ENCODE measurements around the gene OGFOD1. TPM values are rescaled to one million over a fixed set of nuclear protein-coding genes. Genes with fewer than 3 reads are reported as not detected.
A peak's percentile ranks its signal among the peaks of the same experiment; 100 is the strongest.

The OGFOD1 gene
- total and polyA plus RNA-seq, 2 of the 13 experiments (the other 11 are each of a cell fraction or from before 2014, with no cell fraction given) = 35.2 to 81.3 TPM

DNA sequence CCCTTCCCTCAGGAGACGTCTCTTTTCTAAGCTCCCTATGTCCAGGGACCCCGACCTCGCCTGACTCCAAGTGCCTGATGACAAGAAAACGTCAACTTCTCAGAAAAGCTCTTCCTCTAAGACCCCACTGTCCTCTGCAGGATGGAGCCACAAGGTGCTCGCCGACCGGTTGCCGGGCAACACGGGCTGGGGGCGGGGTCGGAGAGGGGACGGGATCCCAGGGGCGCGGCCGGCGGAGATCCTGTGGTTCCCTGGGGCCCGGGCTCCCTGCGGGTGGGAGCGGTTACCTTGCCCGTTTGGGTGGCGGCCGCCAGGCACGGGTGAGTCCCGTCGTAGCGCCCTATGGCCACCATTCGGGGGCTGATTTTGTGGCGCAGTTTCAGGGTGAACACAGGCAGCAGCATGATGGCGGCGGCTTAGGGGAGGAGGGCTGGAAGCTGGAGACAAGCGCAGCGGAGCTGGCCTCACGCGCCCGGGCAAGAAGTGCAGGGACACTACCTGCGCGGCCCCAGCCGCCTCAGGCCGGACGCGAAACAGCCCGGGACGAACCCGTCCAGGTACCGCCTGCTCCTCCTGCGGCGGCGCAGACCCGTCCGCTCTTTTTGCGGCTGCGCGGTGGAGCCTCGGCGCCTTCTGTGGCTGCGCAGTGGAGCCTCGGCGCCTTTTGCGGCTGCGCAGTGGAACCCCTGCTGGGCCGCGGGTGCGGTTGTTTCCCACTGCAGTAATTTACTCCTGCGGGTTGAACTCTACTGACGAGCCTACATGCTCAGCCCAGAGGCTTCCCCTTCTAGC, 68.3 kb downstream of the OGFOD1 start, which contains the start of gene BBS2 (continued):
- TF ChIP-seq, protein P1, sequence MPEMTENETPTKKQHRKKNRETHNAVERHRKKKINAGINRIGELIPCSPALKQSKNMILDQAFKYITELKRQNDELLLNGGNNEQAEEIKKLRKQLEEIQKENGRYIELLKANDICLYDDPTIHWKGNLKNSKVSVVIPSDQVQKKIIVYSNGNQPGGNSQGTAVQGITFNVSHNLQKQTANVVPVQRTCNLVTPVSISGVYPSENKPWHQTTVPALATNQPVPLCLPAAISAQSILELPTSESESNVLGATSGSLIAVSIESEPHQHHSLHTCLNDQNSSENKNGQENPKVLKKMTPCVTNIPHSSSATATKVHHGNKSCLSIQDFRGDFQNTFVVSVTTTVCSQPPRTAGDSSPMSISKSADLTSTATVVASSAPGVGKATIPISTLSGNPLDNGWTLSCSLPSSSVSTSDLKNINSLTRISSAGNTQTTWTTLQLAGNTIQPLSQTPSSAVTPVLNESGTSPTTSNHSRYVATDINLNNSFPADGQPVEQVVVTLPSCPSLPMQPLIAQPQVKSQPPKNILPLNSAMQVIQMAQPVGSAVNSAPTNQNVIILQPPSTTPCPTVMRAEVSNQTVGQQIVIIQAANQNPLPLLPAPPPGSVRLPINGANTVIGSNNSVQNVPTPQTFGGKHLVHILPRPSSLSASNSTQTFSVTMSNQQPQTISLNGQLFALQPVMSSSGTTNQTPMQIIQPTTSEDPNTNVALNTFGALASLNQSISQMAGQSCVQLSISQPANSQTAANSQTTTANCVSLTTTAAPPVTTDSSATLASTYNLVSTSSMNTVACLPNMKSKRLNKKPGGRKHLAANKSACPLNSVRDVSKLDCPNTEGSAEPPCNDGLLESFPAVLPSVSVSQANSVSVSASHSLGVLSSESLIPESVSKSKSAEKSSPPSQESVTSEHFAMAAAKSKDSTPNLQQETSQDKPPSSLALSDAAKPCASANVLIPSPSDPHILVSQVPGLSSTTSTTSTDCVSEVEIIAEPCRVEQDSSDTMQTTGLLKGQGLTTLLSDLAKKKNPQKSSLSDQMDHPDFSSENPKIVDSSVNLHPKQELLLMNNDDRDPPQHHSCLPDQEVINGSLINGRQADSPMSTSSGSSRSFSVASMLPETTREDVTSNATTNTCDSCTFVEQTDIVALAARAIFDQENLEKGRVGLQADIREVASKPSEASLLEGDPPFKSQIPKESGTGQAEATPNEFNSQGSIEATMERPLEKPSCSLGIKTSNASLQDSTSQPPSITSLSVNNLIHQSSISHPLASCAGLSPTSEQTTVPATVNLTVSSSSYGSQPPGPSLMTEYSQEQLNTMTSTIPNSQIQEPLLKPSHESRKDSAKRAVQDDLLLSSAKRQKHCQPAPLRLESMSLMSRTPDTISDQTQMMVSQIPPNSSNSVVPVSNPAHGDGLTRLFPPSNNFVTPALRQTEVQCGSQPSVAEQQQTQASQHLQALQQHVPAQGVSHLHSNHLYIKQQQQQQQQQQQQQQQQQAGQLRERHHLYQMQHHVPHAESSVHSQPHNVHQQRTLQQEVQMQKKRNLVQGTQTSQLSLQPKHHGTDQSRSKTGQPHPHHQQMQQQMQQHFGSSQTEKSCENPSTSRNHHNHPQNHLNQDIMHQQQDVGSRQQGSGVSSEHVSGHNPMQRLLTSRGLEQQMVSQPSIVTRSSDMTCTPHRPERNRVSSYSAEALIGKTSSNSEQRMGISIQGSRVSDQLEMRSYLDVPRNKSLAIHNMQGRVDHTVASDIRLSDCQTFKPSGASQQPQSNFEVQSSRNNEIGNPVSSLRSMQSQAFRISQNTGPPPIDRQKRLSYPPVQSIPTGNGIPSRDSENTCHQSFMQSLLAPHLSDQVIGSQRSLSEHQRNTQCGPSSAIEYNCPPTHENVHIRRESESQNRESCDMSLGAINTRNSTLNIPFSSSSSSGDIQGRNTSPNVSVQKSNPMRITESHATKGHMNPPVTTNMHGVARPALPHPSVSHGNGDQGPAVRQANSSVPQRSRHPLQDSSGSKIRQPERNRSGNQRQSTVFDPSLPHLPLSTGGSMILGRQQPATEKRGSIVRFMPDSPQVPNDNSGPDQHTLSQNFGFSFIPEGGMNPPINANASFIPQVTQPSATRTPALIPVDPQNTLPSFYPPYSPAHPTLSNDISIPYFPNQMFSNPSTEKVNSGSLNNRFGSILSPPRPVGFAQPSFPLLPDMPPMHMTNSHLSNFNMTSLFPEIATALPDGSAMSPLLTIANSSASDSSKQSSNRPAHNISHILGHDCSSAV (CRISPR knock-in tag; IDR thresholded peaks at IDR 0.05; ENCODE audit: borderline replicate concordance) = 0 out of 2 replicates have a peak, but pooled peaks have one; percentile 76
- TF ChIP-seq, protein P2, sequence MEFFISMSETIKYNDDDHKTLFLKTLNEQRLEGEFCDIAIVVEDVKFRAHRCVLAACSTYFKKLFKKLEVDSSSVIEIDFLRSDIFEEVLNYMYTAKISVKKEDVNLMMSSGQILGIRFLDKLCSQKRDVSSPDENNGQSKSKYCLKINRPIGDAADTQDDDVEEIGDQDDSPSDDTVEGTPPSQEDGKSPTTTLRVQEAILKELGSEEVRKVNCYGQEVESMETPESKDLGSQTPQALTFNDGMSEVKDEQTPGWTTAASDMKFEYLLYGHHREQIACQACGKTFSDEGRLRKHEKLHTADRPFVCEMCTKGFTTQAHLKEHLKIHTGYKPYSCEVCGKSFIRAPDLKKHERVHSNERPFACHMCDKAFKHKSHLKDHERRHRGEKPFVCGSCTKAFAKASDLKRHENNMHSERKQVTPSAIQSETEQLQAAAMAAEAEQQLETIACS (CRISPR knock-in tag; IDR thresholded peaks at IDR 0.05) = peak; percentile 40
- TF ChIP-seq HNRNPLL (IDR thresholded peaks at IDR 0.05; ENCODE audit: low read depth, low read length, poor library complexity, severe bottlenecking) (peak; percentile 95), GFI1 (CRISPR knock-in tag; IDR thresholded peaks at IDR 0.05; ENCODE audit: borderline replicate concordance) (no peak; the same call in 1 of the 2 replicates), ARNT2 (CRISPR knock-in tag; IDR thresholded peaks at IDR 0.05; ENCODE audit: low read depth) (peak; percentile 92; the same call in 1 of the 2 replicates), PRMT3 (CRISPR knock-in tag; IDR thresholded peaks at IDR 0.05; ENCODE audit: borderline replicate concordance, low read depth) (no peak), CEBPB (IDR thresholded peaks at IDR 0.05; ENCODE audit: borderline replicate concordance, low read depth, low read length) (no peak), CAMTA2 (CRISPR knock-in tag; IDR thresholded peaks at IDR 0.05; ENCODE audit: borderline replicate concordance) (no peak; the same call in 1 of the 2 replicates), SRY (CRISPR knock-in tag; IDR thresholded peaks at IDR 0.05) (peak; percentile 84; the same call in 1 of the 2 replicates), RBAK (CRISPR knock-in tag; IDR thresholded peaks at IDR 0.05) (no peak), SOX13 (IDR thresholded peaks at IDR 0.05) (no peak), SOX13 (CRISPR knock-in tag; conservative IDR thresholded peaks at IDR 0.05 in 1 of 2, IDR thresholded peaks at IDR 0.05 in 1 of 2) (no peak), CHD2 (IDR thresholded peaks at IDR 0.05; ENCODE audit: low read depth, low read length) (no peak), ZNF33B (CRISPR knock-in tag; IDR thresholded peaks at IDR 0.05) (peak; percentile 90; the same call in 1 of the 2 replicates)
- TF ChIP-seq, protein P3, sequence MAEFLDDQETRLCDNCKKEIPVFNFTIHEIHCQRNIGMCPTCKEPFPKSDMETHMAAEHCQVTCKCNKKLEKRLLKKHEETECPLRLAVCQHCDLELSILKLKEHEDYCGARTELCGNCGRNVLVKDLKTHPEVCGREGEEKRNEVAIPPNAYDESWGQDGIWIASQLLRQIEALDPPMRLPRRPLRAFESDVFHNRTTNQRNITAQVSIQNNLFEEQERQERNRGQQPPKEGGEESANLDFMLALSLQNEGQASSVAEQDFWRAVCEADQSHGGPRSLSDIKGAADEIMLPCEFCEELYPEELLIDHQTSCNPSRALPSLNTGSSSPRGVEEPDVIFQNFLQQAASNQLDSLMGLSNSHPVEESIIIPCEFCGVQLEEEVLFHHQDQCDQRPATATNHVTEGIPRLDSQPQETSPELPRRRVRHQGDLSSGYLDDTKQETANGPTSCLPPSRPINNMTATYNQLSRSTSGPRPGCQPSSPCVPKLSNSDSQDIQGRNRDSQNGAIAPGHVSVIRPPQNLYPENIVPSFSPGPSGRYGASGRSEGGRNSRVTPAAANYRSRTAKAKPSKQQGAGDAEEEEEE (CRISPR knock-in tag; IDR thresholded peaks at IDR 0.05; ENCODE audit: borderline replicate concordance) = no peak

Measured in HepG2 (cell line).